ENCODE data around the gene CDC14B.

The CDC14B gene

DNA sequence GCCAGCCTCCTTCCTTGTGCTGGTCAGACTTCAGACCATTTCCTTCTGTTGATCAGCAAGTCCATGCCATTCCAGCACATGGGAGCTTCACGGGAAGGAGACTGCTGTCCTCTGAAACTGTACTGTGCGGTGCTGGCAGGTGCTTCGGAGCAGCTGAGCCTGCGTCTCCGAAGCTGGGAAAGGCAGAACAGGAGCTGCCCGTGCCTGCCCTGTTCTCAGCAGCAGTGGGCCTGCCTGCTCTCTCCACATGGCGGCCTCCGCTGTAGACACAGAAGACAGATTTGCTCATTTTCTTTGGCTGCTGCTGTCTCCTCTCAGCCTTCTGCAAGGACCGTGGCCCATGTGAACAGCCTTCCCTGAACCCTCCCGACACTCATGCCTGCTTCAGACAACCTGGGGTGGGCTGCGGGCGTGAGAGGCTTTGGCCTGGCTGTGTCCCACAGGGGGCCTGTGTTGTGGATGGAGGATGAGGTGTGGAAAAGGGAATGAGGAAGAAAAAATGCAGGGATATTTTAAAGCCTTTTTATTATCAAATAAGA is 126.6 kb downstream of the CDC14B start:
- H3K4me3 ChIP-seq (replicated peaks; ENCODE audit: low read depth, low read length) = no peak overlapping the region
- no peak for DNase-seq (ENCODE audit: extremely low read depth, low read depth)
- TF ChIP-seq, protein P1, sequence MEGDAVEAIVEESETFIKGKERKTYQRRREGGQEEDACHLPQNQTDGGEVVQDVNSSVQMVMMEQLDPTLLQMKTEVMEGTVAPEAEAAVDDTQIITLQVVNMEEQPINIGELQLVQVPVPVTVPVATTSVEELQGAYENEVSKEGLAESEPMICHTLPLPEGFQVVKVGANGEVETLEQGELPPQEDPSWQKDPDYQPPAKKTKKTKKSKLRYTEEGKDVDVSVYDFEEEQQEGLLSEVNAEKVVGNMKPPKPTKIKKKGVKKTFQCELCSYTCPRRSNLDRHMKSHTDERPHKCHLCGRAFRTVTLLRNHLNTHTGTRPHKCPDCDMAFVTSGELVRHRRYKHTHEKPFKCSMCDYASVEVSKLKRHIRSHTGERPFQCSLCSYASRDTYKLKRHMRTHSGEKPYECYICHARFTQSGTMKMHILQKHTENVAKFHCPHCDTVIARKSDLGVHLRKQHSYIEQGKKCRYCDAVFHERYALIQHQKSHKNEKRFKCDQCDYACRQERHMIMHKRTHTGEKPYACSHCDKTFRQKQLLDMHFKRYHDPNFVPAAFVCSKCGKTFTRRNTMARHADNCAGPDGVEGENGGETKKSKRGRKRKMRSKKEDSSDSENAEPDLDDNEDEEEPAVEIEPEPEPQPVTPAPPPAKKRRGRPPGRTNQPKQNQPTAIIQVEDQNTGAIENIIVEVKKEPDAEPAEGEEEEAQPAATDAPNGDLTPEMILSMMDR (IDR thresholded peaks at IDR 0.05; ENCODE audit: low read depth, low read length, missing control alignments) = no peak

DNA sequence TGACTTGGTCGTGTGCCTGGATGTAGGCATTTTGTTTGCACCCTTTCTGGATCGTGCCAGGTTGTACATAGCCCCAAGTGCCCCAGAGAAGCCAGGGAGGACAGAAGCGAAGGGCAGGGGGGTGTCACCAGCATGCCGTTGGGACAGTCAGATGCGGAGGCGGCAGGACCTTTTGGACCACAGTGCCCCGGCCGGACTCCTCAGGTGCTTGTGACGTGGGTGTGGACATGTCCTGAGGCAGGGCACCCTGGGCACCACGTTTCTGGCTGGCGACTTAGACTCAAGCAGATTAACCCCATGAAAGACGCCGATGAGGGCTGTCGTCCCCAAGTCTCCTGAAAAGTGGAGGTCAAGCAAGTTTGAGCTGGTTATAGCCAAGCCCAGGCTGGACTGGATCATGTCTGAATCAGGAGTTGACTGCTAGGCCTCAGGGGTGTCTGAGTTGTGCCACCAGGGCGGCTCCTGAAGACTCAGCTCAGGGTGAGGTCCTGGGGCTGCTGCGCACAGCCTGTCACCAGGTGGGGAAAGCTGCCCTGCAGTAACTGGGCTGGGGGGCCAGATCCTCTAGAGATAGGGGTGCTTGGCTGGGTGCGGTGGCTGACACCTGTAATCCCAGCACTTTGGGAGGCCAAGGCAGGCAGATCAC is 127.6 kb downstream of the CDC14B start:
- DNase-seq (ENCODE audit: extremely low read depth, low read depth) = no peak
- no peak overlapping the region for H3K4me3 ChIP-seq (replicated peaks; ENCODE audit: low read depth, low read length)
- TF ChIP-seq, protein P1 (IDR thresholded peaks at IDR 0.05; ENCODE audit: low read depth, low read length, missing control alignments) = no peak

DNA sequence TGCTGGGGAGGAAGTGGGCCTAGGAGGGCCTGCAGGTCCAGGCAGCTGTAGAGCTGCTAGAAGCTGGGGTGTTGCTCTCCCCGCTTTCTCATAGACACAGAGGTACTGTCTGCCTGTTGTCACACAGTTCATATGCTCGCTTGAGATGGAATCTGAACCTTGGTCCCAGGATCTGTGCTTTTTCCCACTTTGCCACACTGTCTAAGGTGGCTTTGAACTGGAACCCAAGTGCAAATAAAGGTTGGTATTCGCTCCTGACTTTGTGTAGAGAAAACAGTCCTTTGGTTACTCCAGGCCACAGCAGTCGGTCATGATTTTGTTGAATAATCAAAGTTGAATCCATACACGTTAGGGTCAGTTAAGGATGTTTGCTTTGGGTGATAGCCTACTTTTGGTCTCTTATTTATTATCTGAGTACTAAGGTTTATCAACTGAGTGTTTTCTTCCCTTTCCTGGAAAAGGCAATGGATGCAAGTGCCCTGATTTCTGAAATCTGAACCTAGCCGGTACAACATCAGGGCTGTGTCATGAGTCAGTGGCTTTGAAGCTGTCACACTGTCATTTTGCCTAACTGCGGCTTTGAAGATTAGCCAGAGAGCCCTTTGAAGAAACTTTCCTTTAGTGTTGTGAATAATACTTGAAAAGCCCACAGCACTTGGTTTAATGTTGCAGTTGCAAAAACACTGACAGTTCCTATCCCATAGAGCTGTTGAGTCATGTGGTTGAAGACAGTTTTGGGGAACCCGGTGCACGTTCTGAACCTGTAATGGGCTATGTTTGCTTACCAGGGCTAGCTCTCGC is 128.4 kb downstream of the CDC14B start:
- DNase-seq (ENCODE audit: extremely low read depth, low read depth) = no peak
- no peak overlapping the region for H3K4me3 ChIP-seq (replicated peaks; ENCODE audit: low read depth, low read length)
- TF ChIP-seq, protein P1 (IDR thresholded peaks at IDR 0.05; ENCODE audit: low read depth, low read length, missing control alignments) = no peak

DNA sequence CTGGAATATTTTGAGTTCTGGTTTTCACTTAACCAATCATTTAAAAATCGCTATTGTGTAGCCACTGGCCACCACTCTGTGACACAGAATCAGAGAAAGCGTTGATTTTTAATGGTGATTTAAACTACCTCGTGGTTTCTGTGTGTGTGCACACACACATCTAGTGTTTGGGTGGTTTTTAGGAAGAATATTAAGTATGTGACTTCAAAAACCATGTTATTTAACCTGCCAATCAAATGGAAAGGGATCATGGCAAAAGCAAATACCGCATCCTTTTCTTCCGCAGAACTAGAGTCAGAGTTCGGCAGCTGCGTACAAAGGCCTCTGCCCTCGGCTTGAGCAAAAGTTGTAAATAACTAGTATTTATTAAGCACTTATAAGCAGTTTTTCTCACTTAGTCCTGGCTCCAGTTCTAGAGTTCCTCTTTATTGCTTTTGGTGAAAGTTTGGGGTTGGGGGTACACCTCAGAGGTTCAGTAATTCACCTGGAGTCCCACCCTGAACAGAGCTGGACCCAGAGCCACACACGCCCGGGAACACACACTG is 129.0 kb downstream of the CDC14B start:
- TF ChIP-seq, protein P1 (IDR thresholded peaks at IDR 0.05; ENCODE audit: low read depth, low read length, missing control alignments) = no peak
- DNase-seq (ENCODE audit: extremely low read depth, low read depth) = no peak
- no peak overlapping the region for H3K4me3 ChIP-seq (replicated peaks; ENCODE audit: low read depth, low read length)

DNA sequence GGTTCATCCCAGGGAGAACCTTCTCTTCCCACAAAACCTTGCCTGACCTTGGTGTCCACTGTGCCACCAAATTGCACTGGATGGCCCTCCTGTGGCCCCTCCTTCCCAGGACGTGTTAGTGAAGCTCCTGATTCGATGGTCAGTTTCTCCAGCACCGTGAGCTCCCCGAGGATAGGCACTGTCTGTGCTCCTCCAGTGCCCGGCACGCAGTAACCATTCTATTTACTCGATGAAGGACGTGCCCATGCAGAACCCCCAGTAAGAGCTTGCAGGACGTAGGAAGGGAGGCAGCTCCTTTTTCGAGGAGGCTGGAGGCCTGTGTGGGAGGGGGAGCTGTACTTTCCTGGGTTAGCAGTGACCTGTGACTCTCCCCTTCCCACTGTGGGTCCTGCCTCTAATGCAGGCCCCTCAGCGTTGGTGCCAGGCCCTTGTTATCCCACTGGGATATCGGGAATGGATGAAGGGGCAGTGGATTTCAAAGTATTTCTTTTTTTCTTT is 130.1 kb downstream of the CDC14B start:
- TF ChIP-seq, protein P1 (IDR thresholded peaks at IDR 0.05; ENCODE audit: low read depth, low read length, missing control alignments) = no peak

DNA sequence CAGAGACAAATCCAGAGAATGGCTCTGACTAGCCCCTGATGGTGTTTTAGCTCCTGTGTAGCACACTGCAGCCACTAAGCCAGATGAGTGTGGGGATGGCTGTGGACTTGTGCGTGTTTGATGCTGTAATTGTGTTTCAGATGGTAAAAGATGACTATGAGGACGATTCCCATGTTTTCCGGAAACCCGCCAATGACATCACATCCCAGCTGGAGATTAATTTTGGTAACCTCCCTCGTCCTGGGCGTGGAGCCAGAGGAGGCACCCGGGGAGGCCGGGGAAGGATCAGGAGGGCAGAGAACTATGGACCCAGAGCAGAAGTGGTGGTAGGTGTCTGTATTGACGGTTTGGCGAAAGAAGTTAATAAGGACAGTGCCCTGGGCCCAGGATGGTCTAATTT is 131.7 kb downstream of the CDC14B start:
- TF ChIP-seq, protein P1 (IDR thresholded peaks at IDR 0.05; ENCODE audit: low read depth, low read length, missing control alignments) = no peak
- no peak overlapping the region for H3K4me3 ChIP-seq (replicated peaks; ENCODE audit: low read depth, low read length)
- no peak for DNase-seq (ENCODE audit: extremely low read depth, low read depth)

More for the DNA sequence above, 130.1 kb downstream of the CDC14B start:
- no peak overlapping the region for H3K4me3 ChIP-seq (replicated peaks; ENCODE audit: low read depth, low read length)
- DNase-seq (ENCODE audit: extremely low read depth, low read depth) = no peak
